GM12878 (cell line): ENCODE data around the gene PPARA. TPM values are rescaled to one million over a fixed set of nuclear protein-coding genes. Genes with fewer than 3 reads are reported as not detected.

Source experiments
- ATAC-seq: fragments of 200-7000 bp; cut with Tn5 transposase; 3 replicates; pipeline ENCODE4 v1.9.1; 2020; ENCODE audit warnings: mild to moderate bottlenecking, moderate library complexity
- BruUV-seq: library from RNA; stranded (reverse); fragments of 400-500 nt; replicated peaks from 2 replicates; lab custom pipeline; 2021; lab: Mats Ljungman, UMichigan
- CTCF ChIA-PET: fragments of 300-600 bp; sonication (Branson Sonifier 250); formaldehyde crosslinking; extraction: SDS; loops from one replicate; lab custom pipeline; 2021; ENCODE audit warnings: inconsistent platforms; lab: Yijun Ruan, JAX
- POLR2A ChIA-PET: fragments of 350-600 bp; formaldehyde crosslinking; extraction: SDS; loops from one replicate; lab custom pipeline; 2021; ENCODE audit warnings: inconsistent platforms; lab: Charles Lee
- RAD21 ChIA-PET: fragments of 300-600 bp; sonication (Branson Sonifier 250); formaldehyde crosslinking; loops from one replicate; lab custom pipeline; 2023; ENCODE audit warnings: antibody characterized with exemption; ENCODE audit not compliant: unreplicated experiment; lab: Charles Lee
- SMC1A ChIA-PET: fragments of 300-600 bp; sonication (Branson Sonifier 250); formaldehyde crosslinking; loops from one replicate; lab custom pipeline; 2023; ENCODE audit not compliant: unreplicated experiment, uncharacterized antibody; lab: Charles Lee
- DNase-seq: peaks from one replicate; pipeline ENCODE4 v3.0.0-alpha.2; 2011; ENCODE audit warnings: low read depth, low spot score
- FAIRE-seq: peaks from 3 replicates; lab custom pipeline; 2011; peaks lifted over from hg19 to GRCh38; lab: Jason Lieb, UNC
- H2AFZ ChIP-seq: 2 replicates; pipeline ENCODE4 v1.6.0; 2011; ENCODE audit warnings: low read depth, low read length, control low read depth; ENCODE audit not compliant: control insufficient read depth
- H3K27ac ChIP-seq: 2 replicates; pipeline ENCODE4 v1.5.1; 2011; ENCODE audit warnings: control low read depth; ENCODE audit not compliant: control insufficient read depth, insufficient read depth
- H3K27me3 ChIP-seq, 2 experiments: replicated peaks in 1 of 2; 2 replicates each; pipeline versions ENCODE4 v1.6.0 to v1.6.1; 2011; ENCODE audit warnings: low read length in 1 of 2; ENCODE audit not compliant: control insufficient read depth in 2 of 2, insufficient read depth in 2 of 2
- H3K36me3 ChIP-seq, 2 experiments: 2 replicates each; pipeline ENCODE4 v1.5.1; 2011; ENCODE audit warnings: low read length in 1 of 2; ENCODE audit not compliant: control insufficient read depth in 2 of 2, insufficient read depth in 2 of 2
- H3K4me1 ChIP-seq: 2 replicates; pipeline ENCODE4 v1.6.1; 2011; ENCODE audit warnings: mild to moderate bottlenecking, low read length, moderate library complexity, mixed read lengths; ENCODE audit not compliant: control insufficient read depth, insufficient read depth
- H3K4me2 ChIP-seq: 2 replicates; pipeline ENCODE4 v1.6.0; 2011; ENCODE audit warnings: control low read depth; ENCODE audit not compliant: control insufficient read depth, insufficient read depth
- H3K4me3 ChIP-seq: fragments of 200-600 bp; sonication (generic); 2 replicates; pipeline ENCODE4 v1.5.1; 2016
- H3K79me2 ChIP-seq: 2 replicates; pipeline ENCODE4 v1.6.0; 2011; ENCODE audit warnings: low read length; ENCODE audit not compliant: control insufficient read depth, insufficient read depth
- H3K9ac ChIP-seq: 2 replicates; pipeline ENCODE4 v1.8.0; 2011; ENCODE audit warnings: low read length, control low read depth, mixed read lengths; ENCODE audit not compliant: control insufficient read depth, insufficient read depth
- H3K9me3 ChIP-seq: replicated peaks from 3 replicates; pipeline ENCODE4 v1.5.1; 2011; ENCODE audit warnings: mild to moderate bottlenecking, low read length; ENCODE audit not compliant: control insufficient read depth, insufficient read depth
- H4K20me1 ChIP-seq: 2 replicates; pipeline ENCODE4 v1.6.0; 2011; ENCODE audit not compliant: control insufficient read depth, insufficient read depth
- ATF7 ChIP-seq: fragments of 450-650 bp; IDR thresholded peaks from 2 replicates; pipeline ENCODE4 v1.6.1; 2016; ENCODE audit warnings: low read depth, mild to moderate bottlenecking
- CBFB ChIP-seq: IDR thresholded peaks from 2 replicates; pipeline ENCODE4 v1.6.1; 2016; ENCODE audit warnings: antibody characterized with exemption, low read depth
- CBX5 ChIP-seq: sonication (generic); IDR thresholded peaks from 2 replicates; pipeline ENCODE4 v1.6.1; 2016; ENCODE audit warnings: low read depth, moderate library complexity, mild to moderate bottlenecking, inconsistent platforms
- CREM ChIP-seq: IDR thresholded peaks from 2 replicates; pipeline ENCODE4 v1.6.1; 2014; ENCODE audit warnings: antibody characterized with exemption, low read depth
- IKZF2 ChIP-seq, 2 experiments: fragments of 450-650 bp; IDR thresholded peaks; 2 replicates each; pipeline ENCODE4 v1.6.1; 2017; ENCODE audit warnings: mild to moderate bottlenecking in 2 of 2, moderate library complexity in 2 of 2
- KAT2A ChIP-seq: conservative IDR thresholded peaks from 2 replicates; pipeline ENCODE4 v1.6.1; 2011; ENCODE audit warnings: low read depth, low read length; ENCODE audit not compliant: control insufficient read depth
- LARP7 ChIP-seq: fragments of 450-650 bp; IDR thresholded peaks from 2 replicates; pipeline ENCODE4 v1.6.1; 2017; ENCODE audit warnings: mild to moderate bottlenecking
- NFYB ChIP-seq: IDR thresholded peaks from 2 replicates; pipeline ENCODE4 v1.6.1; 2011; ENCODE audit warnings: low read depth, mild to moderate bottlenecking, low read length, improper control_type of control experiment, moderate library complexity; ENCODE audit not compliant: insufficient read depth
- NR2F1 ChIP-seq: fragments of 450-650 bp; conservative IDR thresholded peaks from 2 replicates; pipeline ENCODE4 v1.6.1; 2017; ENCODE audit warnings: mild to moderate bottlenecking
- PAX5 ChIP-seq: IDR thresholded peaks from 2 replicates; pipeline ENCODE4 v1.6.1; 2011; ENCODE audit warnings: low read depth, low read length, borderline replicate concordance
- RAD21 ChIP-seq: IDR thresholded peaks from 2 replicates; pipeline ENCODE4 v1.6.1; 2011; ENCODE audit warnings: mild to moderate bottlenecking, low read depth, low read length, moderate library complexity; ENCODE audit not compliant: insufficient read depth
- RAD51 ChIP-seq: fragments of 450-650 bp; IDR thresholded peaks from 2 replicates; pipeline ENCODE4 v1.6.1; 2016; ENCODE audit warnings: moderate library complexity, mild to moderate bottlenecking, inconsistent platforms
- SMAD5 ChIP-seq: IDR thresholded peaks from 2 replicates; pipeline ENCODE4 v1.6.1; 2016; ENCODE audit warnings: antibody characterized with exemption, low read depth
- SMC3 ChIP-seq: IDR thresholded peaks from 2 replicates; pipeline ENCODE4 v1.6.1; 2011; ENCODE audit warnings: low read length, improper control_type of control experiment, borderline replicate concordance
- SREBF2 ChIP-seq: IDR thresholded peaks from 2 replicates; pipeline ENCODE4 v1.6.1; 2012; ENCODE audit warnings: mild to moderate bottlenecking, low read length
- STAT1 ChIP-seq: fragments of 450-650 bp; conservative IDR thresholded peaks from 2 replicates; pipeline ENCODE4 v1.6.1; 2014; ENCODE audit warnings: antibody characterized with exemption, mild to moderate bottlenecking
- USF2 ChIP-seq: IDR thresholded peaks from 2 replicates; pipeline ENCODE4 v1.6.1; 2011; ENCODE audit warnings: low read depth, low read length, improper control_type of control experiment, borderline replicate concordance
- YY1 ChIP-seq: IDR thresholded peaks from 2 replicates; pipeline ENCODE4 v1.6.1; 2011; ENCODE audit warnings: low read depth, mild to moderate bottlenecking, low read length
- ZNF207 ChIP-seq: fragments of 450-650 bp; IDR thresholded peaks from 2 replicates; pipeline ENCODE4 v1.6.1; 2014; ENCODE audit warnings: antibody characterized with exemption, mild to moderate bottlenecking, borderline replicate concordance
- ZNF687 ChIP-seq: fragments of 450-650 bp; IDR thresholded peaks from 2 replicates; pipeline ENCODE4 v1.6.1; 2017; ENCODE audit warnings: mild to moderate bottlenecking, moderate library complexity
- ZSCAN29 ChIP-seq: fragments of 450-650 bp; IDR thresholded peaks from 2 replicates; pipeline ENCODE4 v1.6.1; 2017; ENCODE audit warnings: mild to moderate bottlenecking, moderate library complexity
- WGBS: methylation state at CpG from one replicate; pipeline ENCODE4 v1.1.6; 2016; ENCODE audit warnings: low lambda C conversion rate; ENCODE audit not compliant: insufficient replicate concordance, insufficient coverage; ENCODE audit errors: missing lambda C conversion rate; 5-methylcytosine and 5-hydroxymethylcytosine counted together
- in situ Hi-C: fragments of 300-500 bp; cut with MboI; formaldehyde crosslinking; loops from 9 replicates; pipeline ENCODE4 v1.14.3; 2018; ENCODE audit warnings: mixed read lengths
- intact Hi-C: fragments of 100-400 bp; cut with micrococcal nuclease; formaldehyde crosslinking; loops from one replicate; pipeline ENCODE4 v1.14.2; 2022; ENCODE audit not compliant: unreplicated experiment
- polyA plus RNA-seq, 11 experiments: library from polyadenylated mRNA; depleted of rRNA in 4 of 11; unstranded in 6 of 11; stranded (reverse) in 5 of 11; fragments of >200 nt; fragmentation: Nextera tagmentation in 4 of 11; fragmentation: Illumina TruSeq in 1 of 11; extraction: Ambion mirVana in 4 of 11; extraction: Trizol in 1 of 11; gene quantifications; 1 replicate in 1 of 11; 2 replicates in 10 of 11; pipeline versions ENCODE4 v1.2.1 to v1.2.3, GENCODE V29; 2011 to 2016; ENCODE audit warnings: inconsistent platforms in 2 of 11, missing spikeins in 2 of 11, low read depth in 1 of 11
- total RNA-seq, 4 experiments: library from RNA; depleted of rRNA in 3 of 4; stranded (reverse); fragments of >200 nt in 3 of 4; fragmentation: Illumina TruSeq in 1 of 4; extraction: Trizol in 1 of 4; gene quantifications; 2 replicates each; pipeline versions ENCODE4 v1.2.1 to v1.2.3, GENCODE V29; 2013 to 2021

Gene PPARA
- total and polyA plus RNA-seq, 10 of the 15 experiments (the other 5 are each of a cell fraction or from before 2014, with no cell fraction given), result 0.72 to 10.4 (median 4.6) TPM

DNA sequence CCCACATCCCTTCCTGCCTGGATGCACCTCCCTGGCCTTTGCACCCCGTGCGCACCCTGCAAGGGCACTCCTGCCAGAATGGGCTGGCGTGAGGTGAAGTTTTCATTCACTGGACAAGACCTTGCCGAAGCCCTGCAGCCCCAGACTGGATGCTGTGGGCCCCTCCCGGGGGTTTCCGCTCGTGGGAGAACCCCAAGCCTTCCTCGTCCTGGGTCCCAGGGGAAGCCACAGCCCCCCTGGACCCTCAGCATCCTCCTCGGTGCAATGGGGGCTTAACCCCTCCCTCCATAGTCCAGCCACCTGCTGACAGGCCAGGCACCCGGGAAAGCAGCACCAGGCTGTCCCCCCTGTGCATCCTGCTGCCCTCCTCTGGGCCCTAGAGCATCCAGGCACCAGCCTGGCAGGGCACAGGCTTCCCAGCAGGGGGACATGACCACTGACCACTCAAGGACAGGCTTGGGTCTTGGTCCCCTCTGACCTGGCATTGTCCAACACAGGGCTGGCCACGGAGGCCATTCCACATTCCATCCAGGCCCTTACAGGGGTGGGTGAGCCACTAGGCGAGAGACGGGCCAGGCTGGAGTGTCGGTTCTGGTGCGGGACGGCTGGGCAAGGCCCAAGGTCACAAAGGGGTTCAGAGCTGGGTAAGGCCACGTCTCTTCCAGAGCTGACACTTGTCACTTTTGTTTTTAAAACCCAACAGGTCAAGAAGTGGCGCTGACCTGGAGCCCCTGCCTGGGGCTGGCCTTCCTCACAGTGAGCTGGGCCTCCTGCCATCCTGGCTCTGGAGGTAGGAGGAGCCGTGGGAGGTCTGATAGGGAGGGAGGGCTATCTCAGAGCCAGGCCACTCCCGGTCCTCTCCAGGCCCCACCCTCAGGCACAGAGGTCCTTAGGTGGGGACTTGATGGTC is 41.5 kb upstream of the PPARA start (continued):
- no peak for TF ChIP-seq CBX5
- no peak for TF ChIP-seq LARP7
- no peak for TF ChIP-seq STAT1
- no peak for TF ChIP-seq CBFB
- no peak for TF ChIP-seq NR2F1
- TF ChIP-seq RAD21, result no peak

DNA sequence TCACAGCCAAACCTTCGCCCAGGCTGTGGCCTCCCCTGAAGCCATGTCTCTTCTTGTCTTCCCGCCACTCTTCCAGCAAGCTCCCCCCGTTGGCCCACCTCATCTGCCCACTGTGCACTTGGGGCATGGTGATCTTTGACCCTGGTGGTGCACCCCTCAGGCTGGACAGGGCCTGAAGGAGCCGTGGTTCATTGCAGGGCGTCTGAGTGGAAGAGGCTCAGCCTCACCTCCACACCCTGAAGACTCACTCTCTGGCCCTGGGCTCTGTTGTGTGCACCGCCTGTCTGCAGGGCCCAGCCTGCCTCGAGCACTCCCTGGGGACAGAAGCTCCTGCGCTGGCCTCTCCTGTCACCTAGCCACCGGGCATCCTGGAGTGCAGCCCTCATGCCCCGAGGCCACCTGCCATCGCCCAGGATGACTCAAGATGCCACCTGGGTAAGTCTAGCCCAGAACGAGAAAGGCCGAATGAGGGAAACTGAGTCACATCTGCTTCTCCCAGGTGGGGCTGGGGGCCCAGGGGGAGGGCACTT is 40.8 kb upstream of the PPARA start:
- no peak overlapping the region for H2AFZ ChIP-seq
- no peak overlapping the region for H3K27ac ChIP-seq
- H3K9me3 ChIP-seq, result no peaks in the 10 kb centered on the region
- 86% methylated on average over 13 of the region's 13 CpGs for WGBS
- no peak overlapping the region for H3K9ac ChIP-seq
- in situ Hi-C loops, result no loop called here
- no peaks in the 10 kb centered on the region for H3K27me3 ChIP-seq
- H3K4me1 ChIP-seq, result no peaks in the 10 kb centered on the region
- DNase-seq (no peak), FAIRE-seq (no peak), ATAC-seq (no peak)
- intact Hi-C loops, result no loop called here
- CTCF ChIA-PET, result interaction anchor here (0.7 to 2.9 kb wide), 3 partner anchors 103 to 122 kb away, joined by 3 to 10 read pairs (median 3); no protein-coding TSS in a partner anchor
- RAD21 ChIA-PET, result no interaction called here
- BruUV-seq, result no TSS peak
- H3K4me2 ChIP-seq, result no peak overlapping the region
- SMC1A ChIA-PET, result no interaction called here
- no peaks in the 10 kb centered on the region for H4K20me1 ChIP-seq
- no peaks in the 10 kb centered on the region for H3K36me3 ChIP-seq
- no peaks in the 10 kb centered on the region for H3K79me2 ChIP-seq
- no peak overlapping the region for H3K4me3 ChIP-seq
- POLR2A ChIA-PET, result no interaction called here
- no peak for TF ChIP-seq ATF7
- TF ChIP-seq RAD51, result no peak
- no peak for TF ChIP-seq SMC3
- no peak for TF ChIP-seq YY1
- no peak for TF ChIP-seq KAT2A
- TF ChIP-seq NFYB, result no peak
- no peak for TF ChIP-seq ZNF687
- no peak for TF ChIP-seq USF2
- TF ChIP-seq ZSCAN29, result no peak
- no peak for TF ChIP-seq SREBF2
- no peak for TF ChIP-seq CREM
- no peak for TF ChIP-seq ZNF207
- no peak for TF ChIP-seq IKZF2 (IDR thresholded peaks at IDR 0.05)
- TF ChIP-seq PAX5, result no peak
- no peak for TF ChIP-seq SMAD5
